Prostate gland (tissue), 2 donors: ENCODE results near the gene MAGEA4.

ENCODE experiments used
- CTCF ChIP-seq, 4 experiments: fragments of 200-600 bp in 2 of 4; fragments of 450-650 bp in 2 of 4; sonication (generic) in 2 of 4; IDR thresholded peaks; 1 replicate in 3 of 4; 2 replicates in 1 of 4; pipeline ENCODE4 v1.5.1; 2016 to 2019; ENCODE audit warnings: antibody characterized with exemption in 4 of 4, mild to moderate bottlenecking in 2 of 4, moderate library complexity in 2 of 4
- POLR2A ChIP-seq: fragments of 450-650 bp; IDR thresholded peaks from one replicate; pipeline ENCODE4 v1.6.1; 2016; ENCODE audit warnings: antibody characterized with exemption, mild to moderate bottlenecking
- POLR2AphosphoS5 ChIP-seq: sonication (generic); formaldehyde crosslinking; IDR thresholded peaks from one replicate; pipeline ENCODE4 v1.6.1; 2017; ENCODE audit warnings: antibody characterized with exemption

- no peak for TF ChIP-seq CTCF (IDR thresholded peaks at IDR 0.05)
- TF ChIP-seq POLR2A = no peak
- no peak for TF ChIP-seq POLR2AphosphoS5
Observed at GRCh38 chrX:151871244-151871643, 41.4 kb upstream of the MAGEA4 start.
